ENCODE data around the gene PFDN2. TPM values are rescaled to one million over a fixed set of nuclear protein-coding genes. Genes with fewer than 3 reads are reported as not detected.

PFDN2 gene
- total RNA-seq, 2 experiments from 2014 or later: 76.6 to 78.8 TPM

DNA sequence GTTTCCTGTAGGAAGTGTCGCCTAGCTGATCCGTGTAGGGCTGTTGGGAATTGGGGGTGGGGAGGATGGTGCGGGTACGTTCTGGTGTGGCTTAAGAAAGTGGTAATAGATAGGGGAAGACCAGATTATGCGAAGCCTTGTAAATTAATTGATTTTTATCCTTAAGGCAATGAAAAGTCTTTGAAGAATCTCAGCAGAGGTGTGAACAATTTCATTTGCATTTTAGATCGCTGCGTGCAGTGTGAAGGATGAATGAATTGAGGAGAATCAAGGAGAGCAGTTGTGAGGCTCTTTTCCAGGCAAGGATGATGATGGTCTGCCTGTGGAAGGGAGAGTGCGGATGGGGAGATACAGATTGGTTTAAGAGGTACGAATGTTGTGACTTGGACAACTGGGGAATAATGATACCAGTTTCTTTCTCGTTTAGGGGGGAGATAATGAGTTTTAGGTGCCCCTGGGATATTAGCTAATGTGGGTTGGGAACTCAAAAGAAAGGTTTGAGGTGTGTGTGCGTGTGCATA is 15.4 kb upstream of the PFDN2 start:
- Mint-ChIP-seq H3K36me3 (ENCODE audit: low read depth) (peaks cover 32% of the 10 kb centered on the region), H3K4me3 (no peak overlapping the region), H3K9me3 (no peaks in the 10 kb centered on the region), H3K27ac (no peak overlapping the region), H3K27me3 (no peaks in the 10 kb centered on the region), H3K4me1 (peaks cover 39% of the 10 kb centered on the region)
- CTCF ChIA-PET: interaction anchor here (1.0 to 3.5 kb wide), 12 partner anchors 15 to 406 kb away, joined by 3 to 21 read pairs (median 4); partner anchors contain the start of genes ARHGAP30, KLHDC9, NIT1 and PFDN2
- DNase-seq: no peak
- POLR2A ChIA-PET: interaction anchor here (0.6 to 4.8 kb wide), 23 partner anchors 9 to 451 kb away, joined by 3 to 45 read pairs (median 4); partner anchors contain the start of genes ARHGAP30, KLHDC9, LY9 and NDUFS2

DNA sequence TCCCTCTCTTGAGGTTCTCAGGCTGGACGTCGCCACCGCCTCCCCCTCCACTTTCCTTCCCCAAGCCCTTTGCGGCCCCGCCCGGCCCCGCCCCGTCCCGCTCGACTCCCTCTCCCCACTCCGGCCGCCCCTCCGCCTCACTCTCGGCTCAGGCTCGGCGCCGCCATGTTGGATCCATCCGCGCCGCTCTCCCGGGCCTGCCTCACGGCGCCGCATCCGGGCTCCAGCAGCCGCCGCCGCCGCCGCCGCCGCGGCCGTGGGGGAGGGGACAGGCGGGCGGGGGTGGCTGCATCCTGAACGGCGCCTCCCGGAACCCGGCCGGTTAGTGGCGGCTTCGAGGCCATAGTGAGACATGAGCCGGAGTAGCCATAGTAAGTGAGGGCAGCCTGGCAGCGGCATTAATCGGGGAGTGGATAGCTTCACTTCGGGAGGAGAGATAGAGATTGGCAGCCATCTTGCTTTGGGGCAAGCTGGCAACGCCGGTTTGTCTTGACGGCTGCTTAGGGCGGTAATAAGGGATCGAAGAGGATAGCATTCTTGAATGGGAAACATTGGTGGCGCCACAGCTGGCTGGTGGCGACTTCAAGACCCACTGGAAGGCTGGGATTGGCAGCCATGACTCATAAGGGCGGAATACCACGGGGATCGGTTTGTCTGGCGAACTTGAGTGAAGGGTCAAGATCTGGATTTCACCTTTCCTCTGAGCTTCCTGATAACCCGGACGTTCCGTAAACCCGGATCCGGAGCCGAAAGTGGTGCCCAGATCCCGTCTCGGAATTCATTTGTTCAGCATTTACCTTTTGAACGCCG is 14.8 kb upstream of the PFDN2 start, which contains the start of gene DEDD:
Gene DEDD, minus strand, starts transcription at position 258 of the 810 bp plus-strand sequence. CDS start 8,205 bp downstream, outside the sequence.
- POLR2A ChIA-PET: interaction anchor here (0.6 to 4.8 kb wide), 23 partner anchors 10 to 451 kb away, joined by 3 to 45 read pairs (median 4); partner anchors contain the start of genes ARHGAP30, KLHDC9, LY9 and NDUFS2
- Mint-ChIP-seq H3K27me3 (no peaks in the 10 kb centered on the region), H3K4me1 (peaks cover 43% of the 10 kb centered on the region), H3K4me3 (no peak within 1 kb of the TSS), H3K36me3 (ENCODE audit: low read depth) (peaks cover 38% of the 10 kb centered on the region), H3K27ac (no peak within 1 kb of the TSS), H3K9me3 (no peaks in the 10 kb centered on the region)
- peak; percentile 94 for DNase-seq
- CTCF ChIA-PET: interaction anchor here (1.0 to 3.5 kb wide), 15 partner anchors 7 to 405 kb away, joined by 3 to 21 read pairs (median 4); partner anchors contain the start of genes ARHGAP30, KLHDC9, NIT1 and PFDN2

GRCh38 chr1:161131523-161132409 is 13.9 kb upstream of the PFDN2 start:
- CTCF ChIA-PET: interaction anchor here (0.8 to 3.5 kb wide), 15 partner anchors 8 to 250 kb away, joined by 3 to 21 read pairs (median 5); partner anchors contain the start of genes ARHGAP30, KLHDC9, NIT1 and PFDN2
- no peaks in the 10 kb centered on the region for H3K9me3 Mint-ChIP-seq
- peaks cover 52% of the 10 kb centered on the region for H3K4me1 Mint-ChIP-seq
- no peak overlapping the region for H3K27ac Mint-ChIP-seq
- no peak overlapping the region for H3K4me3 Mint-ChIP-seq
- DNase-seq: no peak
- H3K27me3 Mint-ChIP-seq: no peaks in the 10 kb centered on the region
- POLR2A ChIA-PET: interaction anchor here (0.9 to 4.8 kb wide), 14 partner anchors 11 to 450 kb away, joined by 3 to 45 read pairs (median 4); partner anchors contain the start of genes ARHGAP30, TOMM40L, TSTD1 and UFC1
- peaks cover 47% of the 10 kb centered on the region for H3K36me3 Mint-ChIP-seq (ENCODE audit: low read depth)

GRCh38 chr1:161130266-161130665 is 12.4 kb upstream of the PFDN2 start:
- no peak for DNase-seq
- Mint-ChIP-seq H3K4me1 (peaks cover 56% of the 10 kb centered on the region), H3K27me3 (no peaks in the 10 kb centered on the region), H3K9me3 (no peaks in the 10 kb centered on the region), H3K36me3 (ENCODE audit: low read depth) (peaks cover 55% of the 10 kb centered on the region), H3K27ac (peak overlapping the region; percentile 11), H3K4me3 (no peak overlapping the region)
- ChIA-PET CTCF (interaction anchor here (1.3 to 1.4 kb wide), 2 partner anchors 11 to 36 kb away, joined by 3 read pairs; partner anchors contain the start of gene PPOX), POLR2A (interaction anchor here (0.6 kb wide), 1 partner anchor 33 kb away, joined by 3 read pairs; no protein-coding TSS in a partner anchor)

DNA sequence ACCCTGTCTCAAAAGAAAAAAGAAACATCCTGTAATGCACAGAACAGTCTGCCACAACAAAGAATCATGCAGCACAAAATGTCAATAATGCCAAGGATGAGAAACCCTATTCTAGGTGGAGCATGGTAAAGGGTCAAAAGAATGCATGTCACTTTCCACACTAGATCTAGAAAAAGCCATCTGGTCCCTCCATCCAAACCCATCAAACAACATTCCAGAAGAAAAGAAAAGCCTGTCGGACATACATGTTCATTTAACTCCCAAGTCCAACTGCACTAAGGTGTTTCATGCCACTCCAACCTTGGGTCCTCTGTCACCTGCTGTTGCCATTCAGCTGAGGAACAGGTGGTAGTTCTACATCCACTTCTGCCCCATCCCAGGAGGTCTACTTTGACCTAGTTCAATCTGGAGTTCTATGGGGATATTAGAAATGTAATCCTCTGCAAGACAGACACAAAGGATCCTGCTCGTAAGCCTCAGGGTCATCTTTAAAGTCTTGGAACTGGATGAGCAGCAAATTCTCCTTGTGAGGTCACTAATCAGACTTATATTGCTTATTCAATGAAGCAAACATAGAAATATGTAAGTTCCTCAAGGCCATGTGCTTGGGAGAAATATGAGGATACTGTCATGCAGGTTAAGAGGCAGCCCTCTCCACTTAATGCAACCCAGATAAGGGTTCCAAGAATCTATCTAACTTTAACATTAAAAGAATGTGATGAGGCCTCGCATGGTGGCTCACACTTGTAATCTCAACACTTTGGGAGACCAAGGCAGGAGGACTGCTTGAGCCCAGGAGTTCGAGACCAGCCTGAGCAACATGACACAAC is 11.0 kb upstream of the PFDN2 start:
- Mint-ChIP-seq H3K9me3 (no peaks in the 10 kb centered on the region), H3K27me3 (no peaks in the 10 kb centered on the region), H3K36me3 (ENCODE audit: low read depth) (peaks cover 64% of the 10 kb centered on the region), H3K27ac (peak overlapping the region; percentile 3), H3K4me1 (peaks cover 53% of the 10 kb centered on the region), H3K4me3 (no peak overlapping the region)
- DNase-seq: no peak
- POLR2A ChIA-PET: interaction anchor here (1.2 to 1.7 kb wide), 2 partner anchors 11 to 83 kb away, joined by 3 to 12 read pairs; partner anchors contain the start of genes NIT1, PFDN2 and USF1
- CTCF ChIA-PET: interaction anchor here (0.7 to 1.7 kb wide), 4 partner anchors 11 to 456 kb away, joined by 3 to 7 read pairs (median 4); partner anchors contain the start of genes KLHDC9, NIT1 and PFDN2

GRCh38 chr1:161127649-161128048 is 9.8 kb upstream of the PFDN2 start:
- H3K27me3 Mint-ChIP-seq: no peaks in the 10 kb centered on the region
- H3K4me3 Mint-ChIP-seq: no peak overlapping the region
- H3K4me1 Mint-ChIP-seq: peaks cover 53% of the 10 kb centered on the region
- peaks cover 75% of the 10 kb centered on the region for H3K36me3 Mint-ChIP-seq (ENCODE audit: low read depth)
- H3K9me3 Mint-ChIP-seq: no peaks in the 10 kb centered on the region
- POLR2A ChIA-PET: interaction anchor here (1.0 to 1.7 kb wide), 3 partner anchors 9 to 82 kb away, joined by 3 to 12 read pairs (median 3); partner anchors contain the start of genes NIT1, PFDN2, PPOX and USF1
- CTCF ChIA-PET: interaction anchor here (1.1 to 1.7 kb wide), 2 partner anchors 10 to 292 kb away, joined by 3 to 7 read pairs; partner anchors contain the start of genes NIT1 and PFDN2
- DNase-seq: no peak
- no peak overlapping the region for H3K27ac Mint-ChIP-seq

DNA sequence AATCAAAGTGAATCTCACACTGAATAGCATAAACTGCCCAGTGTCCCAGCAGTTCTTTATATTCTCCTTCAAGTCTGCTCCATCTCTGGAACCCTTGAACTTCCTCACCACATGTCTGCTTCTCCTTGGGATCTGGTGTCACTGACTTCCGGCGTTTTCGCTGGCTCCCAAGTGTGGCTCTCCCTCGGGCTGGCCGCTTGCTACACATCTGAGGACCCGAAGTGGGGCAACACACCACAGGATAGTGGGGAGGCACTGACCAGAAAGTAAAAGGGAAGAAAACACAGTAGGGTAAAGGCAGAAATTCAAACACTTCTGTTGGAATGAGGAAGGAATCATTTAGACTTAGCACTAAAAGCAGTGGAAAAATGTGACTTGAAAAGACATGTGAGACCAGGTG is 5.1 kb upstream of the PFDN2 start:
- Mint-ChIP-seq H3K9me3 (no peaks in the 10 kb centered on the region), H3K27me3 (no peaks in the 10 kb centered on the region), H3K4me1 (peaks cover 45% of the 10 kb centered on the region), H3K27ac (no peak overlapping the region), H3K36me3 (ENCODE audit: low read depth) (peaks cover 80% of the 10 kb centered on the region), H3K4me3 (no peak overlapping the region)
- no peak for DNase-seq
- ChIA-PET POLR2A (interaction anchor here (1.4 kb wide), 1 partner anchor 77 kb away, joined by 3 read pairs; the partner anchor contains the start of gene USF1), CTCF (interaction anchor here (0.7 kb wide), 1 partner anchor 58 kb away, joined by 3 read pairs; no protein-coding TSS in a partner anchor)

- Mint-ChIP-seq H3K36me3 (ENCODE audit: low read depth) (peaks cover 76% of the 10 kb centered on the region), H3K27ac (no peak overlapping the region), H3K9me3 (no peaks in the 10 kb centered on the region), H3K4me3 (no peak overlapping the region), H3K4me1 (peaks cover 37% of the 10 kb centered on the region), H3K27me3 (no peaks in the 10 kb centered on the region)
- DNase-seq: no peak
- POLR2A ChIA-PET: interaction anchor here (1.4 to 1.5 kb wide), 2 partner anchors 32 to 76 kb away, joined by 3 to 5 read pairs; partner anchors contain the start of genes UFC1 and USF1
- CTCF ChIA-PET: no interaction called here
These were observed 4.0 kb upstream of the PFDN2 start for GRCh38 chr1:161121834-161122233.

GRCh38 chr1:161121042-161121650 is 3.3 kb upstream of the PFDN2 start:
- POLR2A ChIA-PET: interaction anchor here (1.5 kb wide), 1 partner anchor 33 kb away, joined by 5 read pairs; the partner anchor contains the start of gene UFC1
- peaks cover 40% of the 10 kb centered on the region for H3K4me1 Mint-ChIP-seq
- peaks cover 71% of the 10 kb centered on the region for H3K36me3 Mint-ChIP-seq (ENCODE audit: low read depth)
- H3K27ac Mint-ChIP-seq: no peak overlapping the region
- DNase-seq: no peak
- no peak overlapping the region for H3K4me3 Mint-ChIP-seq
- no peaks in the 10 kb centered on the region for H3K27me3 Mint-ChIP-seq
- CTCF ChIA-PET: interaction anchor here (0.8 kb wide), 1 partner anchor 105 kb away, joined by 3 read pairs; the partner anchor contains the start of gene TOMM40L
- no peaks in the 10 kb centered on the region for H3K9me3 Mint-ChIP-seq

- H3K4me1 Mint-ChIP-seq: peaks cover 53% of the 10 kb centered on the region
- peaks cover 63% of the 10 kb centered on the region for H3K36me3 Mint-ChIP-seq (ENCODE audit: low read depth)
- no peaks in the 10 kb centered on the region for H3K9me3 Mint-ChIP-seq
- no peaks in the 10 kb centered on the region for H3K27me3 Mint-ChIP-seq
- ChIA-PET POLR2A (interaction anchor here (1.3 to 3.5 kb wide), 5 partner anchors 8 to 82 kb away, joined by 5 to 21 read pairs (median 12); partner anchors contain the start of genes NDUFS2, PPOX, UFC1 and USF1), CTCF (interaction anchor here (0.9 to 3.4 kb wide), 4 partner anchors 15 to 78 kb away, joined by 3 to 21 read pairs (median 6); partner anchors contain the start of genes ARHGAP30 and DEDD)
- peak overlapping the region; percentile 95 for H3K27ac Mint-ChIP-seq
- DNase-seq: peak; percentile 66
- H3K4me3 Mint-ChIP-seq: peak overlapping the region; percentile 93
These were observed 1.5 kb upstream of the PFDN2 start for GRCh38 chr1:161119092-161119903.

Data from activated CD4-positive, alpha-beta memory T cell treated with anti-CD3 and anti-CD28 coated beads, Interleukin-2, amount 10 ng/mL, durations not matched to agents 7 days and 5 days (primary cell).